Activated CD4-positive, alpha-beta memory T cell treated with anti-CD3 and anti-CD28 coated beads, Interleukin-2, amount 10 ng/mL, durations not matched to agents 7 days and 5 days (primary cell): ENCODE results near the gene NTRK2. TPM values are rescaled to one million over a fixed set of nuclear protein-coding genes. Genes with fewer than 3 reads are reported as not detected.

Experiments
- CTCF ChIA-PET: fragments of 350-600 bp; sonication (Branson Sonifier 250); formaldehyde crosslinking; loops from one replicate; lab custom pipeline; 2021; ENCODE audit warnings: antibody characterized with exemption, inconsistent platforms; lab: Charles Lee
- POLR2A ChIA-PET: fragments of 350-600 bp; sonication (Branson Sonifier 250); formaldehyde crosslinking; loops from one replicate; lab custom pipeline; 2021; ENCODE audit warnings: antibody characterized with exemption; lab: Charles Lee
- DNase-seq: peaks from one replicate; pipeline ENCODE4 v3.0.0-alpha.2; 2020
- H3K27ac Mint-ChIP-seq: one replicate; pipeline ENCODE4 v1.8.0; 2021; ENCODE audit warnings: mild to moderate bottlenecking, mixed read lengths
- H3K27me3 Mint-ChIP-seq: one replicate; pipeline ENCODE4 v1.8.0; 2021; ENCODE audit warnings: mixed read lengths
- H3K36me3 Mint-ChIP-seq: one replicate; pipeline ENCODE4 v1.8.0; 2021; ENCODE audit warnings: low read depth, mixed read lengths
- H3K4me1 Mint-ChIP-seq: one replicate; pipeline ENCODE4 v1.8.0; 2021; ENCODE audit warnings: mixed read lengths
- H3K4me3 Mint-ChIP-seq: one replicate; pipeline ENCODE4 v1.8.0; 2021; ENCODE audit warnings: mild to moderate bottlenecking, mixed read lengths
- H3K9me3 Mint-ChIP-seq: one replicate; pipeline ENCODE4 v1.8.0; 2021; ENCODE audit warnings: mixed read lengths
- total RNA-seq, 2 experiments: library from RNA; stranded (reverse); gene quantifications; one replicate each; pipeline ENCODE4 v1.2.3, GENCODE V29; 2021

Gene NTRK2
- total RNA-seq, 2 experiments from 2014 or later = 2.2 to 2.3 TPM

GRCh38 chr9:84818791-84819190 is 149.3 kb downstream of the NTRK2 start:
- Mint-ChIP-seq H3K4me1 (no peaks in the 10 kb centered on the region), H3K36me3 (no peaks in the 10 kb centered on the region), H3K27me3 (peaks cover 2% of the 10 kb centered on the region), H3K4me3 (no peak overlapping the region), H3K9me3 (no peaks in the 10 kb centered on the region), H3K27ac (no peak overlapping the region)
- ChIA-PET POLR2A (no interaction called here), CTCF (no interaction called here)
- DNase-seq = no peak

DNA sequence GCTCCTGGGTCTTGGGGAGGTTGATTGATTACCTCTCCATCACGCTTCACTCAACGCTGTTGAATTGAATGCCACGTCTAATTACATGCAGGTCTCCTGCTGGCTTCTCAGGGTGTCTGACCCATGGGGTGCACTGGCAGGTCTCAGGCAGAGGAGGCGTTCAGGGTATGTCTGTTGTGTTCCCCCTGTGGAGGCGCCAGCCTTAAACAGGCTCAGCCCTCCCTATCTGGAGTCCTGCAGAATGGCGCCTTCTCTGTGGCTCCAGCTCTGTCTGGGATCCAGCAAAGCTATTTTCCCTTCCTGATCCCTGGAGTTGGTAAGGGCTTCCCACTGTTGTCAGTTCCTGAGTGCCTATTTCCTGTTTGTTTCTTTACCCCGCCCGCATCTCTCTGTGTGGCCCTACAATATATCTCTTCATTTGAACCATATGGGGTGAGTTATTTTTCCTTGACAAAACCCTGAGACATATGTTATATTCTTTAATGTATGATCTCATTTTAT is 150.0 kb downstream of the NTRK2 start:
- no peaks in the 10 kb centered on the region for H3K9me3 Mint-ChIP-seq
- POLR2A ChIA-PET = no interaction called here
- no peak overlapping the region for H3K4me3 Mint-ChIP-seq
- DNase-seq = no peak
- no peak overlapping the region for H3K27ac Mint-ChIP-seq
- CTCF ChIA-PET = no interaction called here
- H3K27me3 Mint-ChIP-seq = peaks cover 2% of the 10 kb centered on the region
- no peaks in the 10 kb centered on the region for H3K4me1 Mint-ChIP-seq
- H3K36me3 Mint-ChIP-seq = no peaks in the 10 kb centered on the region

GRCh38 chr9:84821431-84821830 is 151.9 kb downstream of the NTRK2 start:
- H3K4me1 Mint-ChIP-seq = no peaks in the 10 kb centered on the region
- no peaks in the 10 kb centered on the region for H3K9me3 Mint-ChIP-seq
- peaks cover 5% of the 10 kb centered on the region for H3K27me3 Mint-ChIP-seq
- DNase-seq = no peak
- CTCF ChIA-PET = no interaction called here
- H3K36me3 Mint-ChIP-seq = no peaks in the 10 kb centered on the region
- H3K27ac Mint-ChIP-seq = no peak overlapping the region
- H3K4me3 Mint-ChIP-seq = no peak overlapping the region
- POLR2A ChIA-PET = no interaction called here

DNA sequence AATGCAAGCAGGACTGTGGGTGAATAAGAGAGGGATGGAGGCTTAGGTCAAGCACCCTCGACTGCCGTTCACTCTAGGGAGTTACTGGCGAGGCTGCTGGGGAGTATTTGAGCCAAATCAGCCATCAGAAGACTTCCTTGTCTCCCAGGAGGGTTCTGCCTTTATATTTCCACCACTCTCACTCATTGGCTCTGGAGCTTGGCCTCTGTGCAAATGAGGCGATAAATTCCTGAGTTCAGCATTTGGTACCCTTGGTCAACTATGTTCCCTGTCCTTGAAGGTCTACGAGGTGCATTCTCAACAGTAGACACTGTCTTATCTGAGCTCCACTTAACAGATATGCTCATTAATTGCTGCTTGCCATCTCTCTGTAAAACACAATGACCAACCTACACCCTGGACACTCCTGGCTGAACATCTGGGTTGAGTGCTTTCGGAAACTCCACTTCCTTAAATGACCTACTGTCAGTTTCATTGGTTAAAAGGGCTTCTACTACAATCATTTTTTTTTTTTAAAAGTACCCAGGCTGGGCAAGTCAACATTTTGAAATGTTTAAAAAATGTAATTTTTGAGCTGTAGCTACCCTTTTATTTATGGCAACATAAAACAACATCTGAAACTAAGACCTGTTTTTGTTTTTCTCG is 153.2 kb downstream of the NTRK2 start:
- Mint-ChIP-seq H3K4me3 (no peak overlapping the region), H3K4me1 (no peaks in the 10 kb centered on the region)

DNA sequence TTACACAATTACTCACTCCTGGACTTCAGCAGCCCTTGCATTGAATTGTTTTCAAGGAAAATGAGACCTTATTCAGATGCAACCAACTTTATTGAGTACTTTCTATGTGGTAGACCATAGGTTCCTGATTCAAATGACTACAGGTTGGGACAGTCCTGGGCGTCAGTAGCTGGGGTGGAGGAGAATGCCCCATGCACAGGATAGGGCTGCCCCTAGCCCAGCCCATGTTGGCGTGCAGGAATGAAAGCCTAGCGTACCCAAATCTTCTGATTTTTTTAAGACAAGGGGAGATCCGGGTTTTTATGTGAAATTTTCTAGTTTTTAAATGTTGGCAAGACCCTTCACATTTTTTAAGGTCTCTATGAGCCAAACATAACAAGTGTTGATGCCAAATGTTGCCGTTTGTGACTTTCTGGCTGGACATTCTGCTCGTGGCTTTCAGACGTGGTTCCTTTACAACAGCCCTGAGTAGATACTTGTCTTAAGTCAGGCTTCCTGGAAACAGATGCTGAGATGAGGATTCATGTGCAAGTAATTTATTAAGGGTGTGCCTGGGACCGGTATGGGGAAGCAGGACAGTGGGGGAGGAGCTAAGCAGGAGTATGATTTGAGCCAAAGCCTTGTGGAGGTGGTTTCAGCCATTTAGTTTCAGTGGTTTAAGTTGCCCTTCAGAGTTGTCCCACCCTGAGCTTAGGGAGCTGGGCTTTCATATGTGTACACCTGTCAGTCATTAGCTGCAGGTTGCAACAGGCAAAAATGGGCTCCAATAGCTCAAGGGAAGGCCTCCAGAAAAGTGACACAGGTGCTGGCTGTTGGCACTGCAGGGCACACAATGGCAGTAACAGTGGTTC is 154.1 kb downstream of the NTRK2 start:
- no peak overlapping the region for H3K27ac Mint-ChIP-seq
- ChIA-PET POLR2A (no interaction called here), CTCF (interaction anchor here (0.8 to 1.2 kb wide), 2 partner anchors 14 to 27 kb away, joined by 3 read pairs; no protein-coding TSS in a partner anchor)
- H3K9me3 Mint-ChIP-seq = no peaks in the 10 kb centered on the region
- no peaks in the 10 kb centered on the region for H3K4me1 Mint-ChIP-seq
- peaks cover 5% of the 10 kb centered on the region for H3K27me3 Mint-ChIP-seq
- no peak overlapping the region for H3K4me3 Mint-ChIP-seq
- no peak for DNase-seq
- no peaks in the 10 kb centered on the region for H3K36me3 Mint-ChIP-seq

More for the DNA sequence above, 153.2 kb downstream of the NTRK2 start:
- no peak for DNase-seq
- CTCF ChIA-PET = interaction anchor here (0.8 to 1.2 kb wide), 2 partner anchors 13 to 26 kb away, joined by 3 read pairs; no protein-coding TSS in a partner anchor
- no peaks in the 10 kb centered on the region for H3K9me3 Mint-ChIP-seq
- H3K36me3 Mint-ChIP-seq = no peaks in the 10 kb centered on the region
- peaks cover 5% of the 10 kb centered on the region for H3K27me3 Mint-ChIP-seq
- no peak overlapping the region for H3K27ac Mint-ChIP-seq
- POLR2A ChIA-PET = no interaction called here

- H3K4me3 Mint-ChIP-seq = no peak overlapping the region
- CTCF ChIA-PET = no interaction called here
- no peaks in the 10 kb centered on the region for H3K4me1 Mint-ChIP-seq
- no peak for DNase-seq
- POLR2A ChIA-PET = no interaction called here
- H3K27me3 Mint-ChIP-seq = peaks cover 5% of the 10 kb centered on the region
- no peak overlapping the region for H3K27ac Mint-ChIP-seq
- no peaks in the 10 kb centered on the region for H3K36me3 Mint-ChIP-seq
- H3K9me3 Mint-ChIP-seq = no peaks in the 10 kb centered on the region
Measured at GRCh38 chr9:84827216-84827765, 157.8 kb downstream of the NTRK2 start.

DNA sequence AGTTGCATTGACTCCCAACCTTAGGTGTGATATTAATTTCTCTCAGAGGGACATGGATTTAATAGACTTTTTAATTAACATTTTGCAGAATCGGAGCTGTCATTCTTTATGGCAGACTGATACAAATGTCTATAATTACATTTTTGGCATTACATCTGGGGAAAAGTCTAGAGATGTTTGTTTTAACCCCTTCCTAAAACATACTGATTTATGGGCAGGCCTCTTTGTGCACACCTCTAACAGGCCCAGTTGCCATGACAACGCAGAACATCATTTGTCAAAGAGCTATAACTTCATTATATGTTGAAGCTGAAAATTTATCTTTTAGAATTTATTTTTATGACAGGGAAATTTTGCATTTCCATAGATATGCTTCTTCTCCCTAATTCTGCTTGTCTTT is 158.5 kb downstream of the NTRK2 start:
- CTCF ChIA-PET = no interaction called here
- no peaks in the 10 kb centered on the region for H3K4me1 Mint-ChIP-seq
- no peak overlapping the region for H3K27ac Mint-ChIP-seq
- no peaks in the 10 kb centered on the region for H3K9me3 Mint-ChIP-seq
- H3K36me3 Mint-ChIP-seq = no peaks in the 10 kb centered on the region
- peaks cover 5% of the 10 kb centered on the region for H3K27me3 Mint-ChIP-seq
- POLR2A ChIA-PET = no interaction called here
- no peak for DNase-seq
- no peak overlapping the region for H3K4me3 Mint-ChIP-seq

- DNase-seq = no peak
- CTCF ChIA-PET = interaction anchor here (0.7 kb wide), 1 partner anchor 15 kb away, joined by 3 read pairs; no protein-coding TSS in a partner anchor
- Mint-ChIP-seq H3K4me3 (no peak overlapping the region), H3K9me3 (no peaks in the 10 kb centered on the region), H3K36me3 (no peaks in the 10 kb centered on the region), H3K27me3 (peaks cover 4% of the 10 kb centered on the region), H3K27ac (no peak overlapping the region), H3K4me1 (no peaks in the 10 kb centered on the region)
- POLR2A ChIA-PET = no interaction called here
Measured at GRCh38 chr9:84829471-84829870, 159.9 kb downstream of the NTRK2 start.

DNA sequence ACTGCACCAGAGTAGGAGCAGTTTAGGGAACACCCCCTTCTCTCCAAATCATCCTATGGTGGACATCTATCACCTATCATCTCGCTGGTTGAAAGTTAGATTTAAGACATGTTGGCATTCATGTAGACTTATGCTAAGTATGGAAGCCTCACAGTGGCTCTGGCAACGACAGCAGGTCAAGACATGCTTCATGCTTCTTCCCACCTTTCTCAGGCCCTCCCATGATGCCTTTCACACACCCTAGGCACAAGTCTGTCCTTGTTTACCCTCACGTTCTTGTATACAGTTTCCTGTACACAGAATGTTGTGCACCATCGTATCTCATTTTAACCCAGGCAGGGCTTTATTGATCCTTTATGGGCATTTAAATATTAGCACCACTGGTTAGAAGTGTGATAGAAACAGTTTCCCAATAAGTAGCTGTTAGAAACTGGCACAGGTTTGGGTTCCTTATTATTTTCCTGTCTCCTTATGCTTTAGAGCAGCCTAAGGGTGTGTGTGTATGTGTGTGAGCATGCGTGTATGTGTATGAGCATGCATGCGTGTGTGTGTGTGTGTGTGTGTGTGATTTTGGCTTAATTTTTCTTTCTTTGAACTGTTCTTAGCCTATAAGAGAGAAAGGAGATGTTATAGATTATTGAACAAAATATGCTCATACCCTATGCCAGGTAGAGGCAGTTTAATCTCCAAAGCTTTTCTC is 160.6 kb downstream of the NTRK2 start:
- Mint-ChIP-seq H3K36me3 (no peaks in the 10 kb centered on the region), H3K4me3 (no peak overlapping the region), H3K4me1 (no peaks in the 10 kb centered on the region), H3K9me3 (no peaks in the 10 kb centered on the region), H3K27me3 (peaks cover 2% of the 10 kb centered on the region), H3K27ac (no peak overlapping the region)
- ChIA-PET CTCF (no interaction called here), POLR2A (no interaction called here)
- no peak for DNase-seq

GRCh38 chr9:84831377-84831776 is 161.8 kb downstream of the NTRK2 start:
- Mint-ChIP-seq H3K36me3 (no peaks in the 10 kb centered on the region), H3K9me3 (no peaks in the 10 kb centered on the region), H3K27ac (no peak overlapping the region), H3K4me3 (no peak overlapping the region), H3K27me3 (peaks cover 2% of the 10 kb centered on the region), H3K4me1 (no peaks in the 10 kb centered on the region)
- ChIA-PET CTCF (interaction anchor here (0.6 kb wide), 1 partner anchor 426 kb away, joined by 3 read pairs; no protein-coding TSS in a partner anchor), POLR2A (no interaction called here)
- no peak for DNase-seq

DNA sequence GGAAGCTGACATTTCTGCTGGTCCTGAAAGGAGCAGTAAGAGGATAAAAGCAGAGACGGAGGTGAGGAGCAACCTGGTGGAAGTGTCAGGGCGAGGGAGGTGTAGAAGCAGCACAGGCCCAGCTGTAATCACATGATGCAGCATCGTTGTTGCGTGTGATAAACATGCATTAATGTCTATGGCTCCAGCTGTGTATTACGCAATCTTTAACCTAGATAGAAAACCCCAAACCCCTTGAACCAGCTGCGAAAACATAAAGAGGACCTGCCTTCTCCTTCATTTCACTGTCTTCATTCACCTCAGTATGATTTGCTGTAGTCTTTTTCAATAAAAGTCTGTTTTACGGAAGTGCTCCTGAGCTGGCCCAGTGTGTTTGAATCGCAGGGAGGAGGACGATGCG is 162.9 kb downstream of the NTRK2 start:
- Mint-ChIP-seq H3K4me3 (no peak overlapping the region), H3K36me3 (no peaks in the 10 kb centered on the region), H3K4me1 (no peaks in the 10 kb centered on the region), H3K27ac (no peak overlapping the region), H3K9me3 (no peaks in the 10 kb centered on the region), H3K27me3 (peaks cover 3% of the 10 kb centered on the region)
- ChIA-PET POLR2A (no interaction called here), CTCF (no interaction called here)
- no peak for DNase-seq

- CTCF ChIA-PET = no interaction called here
Measured at GRCh38 chr9:84834426-84834825, 164.9 kb downstream of the NTRK2 start.

More at GRCh38 chr9:84834426-84834825, 164.9 kb downstream of the NTRK2 start:
- no peak overlapping the region for H3K4me3 Mint-ChIP-seq
- no peaks in the 10 kb centered on the region for H3K36me3 Mint-ChIP-seq
- no peaks in the 10 kb centered on the region for H3K4me1 Mint-ChIP-seq
- DNase-seq = no peak
- H3K27ac Mint-ChIP-seq = no peak overlapping the region
- no peaks in the 10 kb centered on the region for H3K9me3 Mint-ChIP-seq
- peaks cover 6% of the 10 kb centered on the region for H3K27me3 Mint-ChIP-seq
- POLR2A ChIA-PET = no interaction called here
